PC-3 (cell line): ENCODE data around the gene CRB3.

ENCODE experiments used
- EZH2 ChIP-seq: fragments of 300-600 bp; sonication (generic); IDR thresholded peaks from one replicate; pipeline ENCODE4 v1.6.1; 2017; ENCODE audit warnings: antibody characterized with exemption, mild to moderate bottlenecking, low read length; ENCODE audit not compliant: unreplicated experiment
- EZH2phosphoT487 ChIP-seq: fragments of 300-600 bp; sonication (generic); IDR thresholded peaks from 2 replicates; pipeline ENCODE4 v1.6.1; 2018; ENCODE audit warnings: mild to moderate bottlenecking, antibody characterized with exemption, low read length, borderline replicate concordance
- TF ChIP-seq, protein P1 (sequence below): fragments of 300-600 bp; sonication (generic); conservative IDR thresholded peaks from 2 replicates; pipeline ENCODE4 v1.5.1; 2017; ENCODE audit warnings: antibody characterized with exemption, low read depth, mild to moderate bottlenecking, low read length

- TF ChIP-seq, protein P1, sequence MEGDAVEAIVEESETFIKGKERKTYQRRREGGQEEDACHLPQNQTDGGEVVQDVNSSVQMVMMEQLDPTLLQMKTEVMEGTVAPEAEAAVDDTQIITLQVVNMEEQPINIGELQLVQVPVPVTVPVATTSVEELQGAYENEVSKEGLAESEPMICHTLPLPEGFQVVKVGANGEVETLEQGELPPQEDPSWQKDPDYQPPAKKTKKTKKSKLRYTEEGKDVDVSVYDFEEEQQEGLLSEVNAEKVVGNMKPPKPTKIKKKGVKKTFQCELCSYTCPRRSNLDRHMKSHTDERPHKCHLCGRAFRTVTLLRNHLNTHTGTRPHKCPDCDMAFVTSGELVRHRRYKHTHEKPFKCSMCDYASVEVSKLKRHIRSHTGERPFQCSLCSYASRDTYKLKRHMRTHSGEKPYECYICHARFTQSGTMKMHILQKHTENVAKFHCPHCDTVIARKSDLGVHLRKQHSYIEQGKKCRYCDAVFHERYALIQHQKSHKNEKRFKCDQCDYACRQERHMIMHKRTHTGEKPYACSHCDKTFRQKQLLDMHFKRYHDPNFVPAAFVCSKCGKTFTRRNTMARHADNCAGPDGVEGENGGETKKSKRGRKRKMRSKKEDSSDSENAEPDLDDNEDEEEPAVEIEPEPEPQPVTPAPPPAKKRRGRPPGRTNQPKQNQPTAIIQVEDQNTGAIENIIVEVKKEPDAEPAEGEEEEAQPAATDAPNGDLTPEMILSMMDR, result no peak
- TF ChIP-seq EZH2 (no peak), EZH2phosphoT487 (no peak)
Observed at GRCh38 chr19:6439743-6440142, 24.3 kb upstream of the CRB3 start.
